Measurements from ENCODE around the gene PDP2.

The PDP2 gene

DNA sequence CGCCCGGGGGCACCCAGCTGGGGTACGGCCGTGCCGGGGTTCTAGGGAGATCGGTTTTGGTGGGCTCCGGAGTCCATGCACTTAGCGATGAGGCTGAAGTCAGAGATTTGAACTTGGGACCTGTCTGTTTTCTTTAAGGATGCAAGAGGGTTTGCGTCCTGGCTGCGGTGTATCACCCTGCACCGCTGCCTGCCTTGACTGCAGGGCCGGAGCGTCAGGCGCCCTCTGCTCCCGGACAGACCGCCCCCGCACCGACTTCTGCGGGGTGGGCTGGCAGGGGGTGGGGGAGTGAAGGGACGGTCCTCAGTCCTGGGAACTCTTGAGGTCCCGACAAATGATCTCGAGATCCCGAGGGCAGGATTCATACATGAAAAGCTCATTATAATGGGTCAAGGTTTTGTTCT is 701 bp downstream of the PDP2 start:
- Histone ChIP-seq H3K4me1 (ENCODE audit: control insufficient read depth, insufficient read depth, low read length) (peaks cover 5% of the 10 kb centered on the region), H3K9ac (ENCODE audit: low read length) (peak overlapping the region; percentile 60), H3K4me3 (ENCODE audit: low read length) (peak overlapping the region; percentile 93), H3K36me3 (ENCODE audit: control insufficient read depth, insufficient read depth, low read length) (peaks cover 16% of the 10 kb centered on the region), H3K27me3 (ENCODE audit: control insufficient read depth, insufficient read depth, low read length) (no peaks in the 10 kb centered on the region), H3K27ac (ENCODE audit: low read depth, low read length) (no peak overlapping the region)

DNA sequence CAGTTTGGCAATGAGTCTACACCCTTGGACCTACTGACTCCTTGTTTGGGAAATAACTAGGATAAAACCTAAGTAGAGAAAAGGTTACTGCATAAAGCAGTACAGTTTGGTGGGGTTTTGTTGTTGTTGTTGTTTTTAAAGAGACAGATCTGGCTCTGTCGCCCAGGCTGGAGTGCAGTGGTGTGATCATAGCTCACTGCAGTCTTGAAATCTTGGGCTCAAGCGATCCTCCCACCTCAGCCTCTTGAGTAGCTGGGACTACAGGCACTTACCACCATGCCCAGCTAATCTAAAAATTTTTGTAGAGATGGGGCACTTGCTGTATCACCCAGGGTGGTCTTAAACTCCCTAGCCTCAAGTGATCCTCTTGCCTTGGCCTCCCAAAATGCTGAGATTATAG is 1.2 kb downstream of the PDP2 start:
- no peak overlapping the region for H3K4me3 ChIP-seq (ENCODE audit: low read length)
- H3K9ac ChIP-seq (ENCODE audit: low read length) = no peak overlapping the region
- no peaks in the 10 kb centered on the region for H3K27me3 ChIP-seq (ENCODE audit: control insufficient read depth, insufficient read depth, low read length)
- peaks cover 5% of the 10 kb centered on the region for H3K4me1 ChIP-seq (ENCODE audit: control insufficient read depth, insufficient read depth, low read length)
- no peak overlapping the region for H3K27ac ChIP-seq (ENCODE audit: low read depth, low read length)
- peaks cover 16% of the 10 kb centered on the region for H3K36me3 ChIP-seq (ENCODE audit: control insufficient read depth, insufficient read depth, low read length)

DNA sequence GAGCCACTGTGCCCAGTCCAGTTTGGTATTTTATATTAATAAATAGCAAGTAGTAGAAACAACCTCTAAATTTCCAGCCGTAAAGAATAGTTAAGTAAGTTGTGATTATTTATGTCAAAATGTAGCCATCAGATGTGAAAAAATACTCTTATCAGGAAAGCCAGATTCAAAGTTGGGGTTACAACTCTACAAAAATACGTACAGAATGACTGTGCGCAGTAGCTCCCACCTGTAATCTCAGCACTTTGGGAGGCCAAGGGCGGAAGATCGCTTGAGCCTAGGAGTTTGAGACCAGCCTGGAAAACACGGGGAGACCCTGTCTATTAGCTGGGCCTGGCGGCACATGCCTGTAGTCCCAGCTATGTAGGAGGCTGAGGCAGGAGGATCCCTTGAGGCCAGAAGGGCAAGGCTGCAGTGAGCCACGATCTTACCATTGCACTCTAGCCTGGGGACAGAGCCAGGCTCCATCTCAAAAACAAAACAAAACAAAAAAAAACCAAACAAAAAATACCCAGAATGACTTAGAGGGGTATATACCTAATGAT is 1.7 kb downstream of the PDP2 start:
- Histone ChIP-seq H3K27ac (ENCODE audit: low read depth, low read length) (no peak overlapping the region), H3K4me3 (ENCODE audit: low read length) (no peak overlapping the region), H3K36me3 (ENCODE audit: control insufficient read depth, insufficient read depth, low read length) (peaks cover 16% of the 10 kb centered on the region), H3K27me3 (ENCODE audit: control insufficient read depth, insufficient read depth, low read length) (no peaks in the 10 kb centered on the region), H3K4me1 (ENCODE audit: control insufficient read depth, insufficient read depth, low read length) (peaks cover 5% of the 10 kb centered on the region), H3K9ac (ENCODE audit: low read length) (no peak overlapping the region)

DNA sequence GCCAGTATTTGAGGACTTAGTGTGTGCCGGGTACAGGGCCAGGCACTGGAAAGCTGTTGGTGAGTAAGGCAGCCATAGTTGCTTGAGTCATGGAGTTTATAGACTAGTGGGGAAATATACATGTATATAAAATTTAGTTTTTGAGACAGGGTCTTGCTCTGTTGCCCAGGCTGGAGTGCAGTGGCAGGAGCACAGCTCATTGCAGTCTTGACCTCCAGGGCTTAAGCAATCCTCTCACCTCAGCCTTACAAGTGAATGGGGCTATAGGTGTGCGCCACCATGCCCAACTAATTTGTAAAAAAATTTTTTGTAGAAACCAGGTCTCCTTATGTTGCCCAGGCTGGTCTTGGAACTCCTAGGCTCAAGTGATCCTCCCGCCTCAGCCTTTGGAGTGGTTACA is 2.4 kb downstream of the PDP2 start:
- Histone ChIP-seq H3K27me3 (ENCODE audit: control insufficient read depth, insufficient read depth, low read length) (no peaks in the 10 kb centered on the region), H3K27ac (ENCODE audit: low read depth, low read length) (no peak overlapping the region), H3K9ac (ENCODE audit: low read length) (no peak overlapping the region)

DNA sequence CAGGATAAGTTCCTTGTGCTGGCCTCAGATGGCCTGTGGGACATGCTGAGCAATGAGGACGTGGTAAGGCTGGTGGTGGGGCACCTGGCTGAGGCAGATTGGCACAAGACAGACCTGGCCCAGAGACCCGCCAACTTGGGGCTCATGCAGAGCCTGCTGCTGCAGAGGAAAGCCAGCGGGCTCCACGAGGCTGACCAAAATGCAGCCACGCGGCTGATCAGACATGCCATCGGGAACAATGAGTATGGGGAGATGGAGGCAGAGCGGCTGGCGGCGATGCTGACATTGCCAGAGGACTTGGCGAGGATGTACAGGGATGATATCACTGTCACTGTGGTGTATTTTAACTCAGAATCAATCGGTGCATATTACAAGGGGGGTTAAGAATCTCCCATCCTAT is 5.2 kb downstream of the PDP2 start:
- no peak overlapping the region for H3K27ac ChIP-seq (ENCODE audit: low read depth, low read length)
- no peaks in the 10 kb centered on the region for H3K4me1 ChIP-seq (ENCODE audit: control insufficient read depth, insufficient read depth, low read length)
- H3K27me3 ChIP-seq (ENCODE audit: control insufficient read depth, insufficient read depth, low read length) = no peaks in the 10 kb centered on the region
- no peak overlapping the region for H3K9ac ChIP-seq (ENCODE audit: low read length)
- H3K36me3 ChIP-seq (ENCODE audit: control insufficient read depth, insufficient read depth, low read length) = peaks cover 16% of the 10 kb centered on the region
- no peak overlapping the region for H3K4me3 ChIP-seq (ENCODE audit: low read length)

More for the DNA sequence above, 2.4 kb downstream of the PDP2 start:
- Histone ChIP-seq H3K4me1 (ENCODE audit: control insufficient read depth, insufficient read depth, low read length) (peaks cover 5% of the 10 kb centered on the region), H3K36me3 (ENCODE audit: control insufficient read depth, insufficient read depth, low read length) (peaks cover 16% of the 10 kb centered on the region), H3K4me3 (ENCODE audit: low read length) (no peak overlapping the region)

DNA sequence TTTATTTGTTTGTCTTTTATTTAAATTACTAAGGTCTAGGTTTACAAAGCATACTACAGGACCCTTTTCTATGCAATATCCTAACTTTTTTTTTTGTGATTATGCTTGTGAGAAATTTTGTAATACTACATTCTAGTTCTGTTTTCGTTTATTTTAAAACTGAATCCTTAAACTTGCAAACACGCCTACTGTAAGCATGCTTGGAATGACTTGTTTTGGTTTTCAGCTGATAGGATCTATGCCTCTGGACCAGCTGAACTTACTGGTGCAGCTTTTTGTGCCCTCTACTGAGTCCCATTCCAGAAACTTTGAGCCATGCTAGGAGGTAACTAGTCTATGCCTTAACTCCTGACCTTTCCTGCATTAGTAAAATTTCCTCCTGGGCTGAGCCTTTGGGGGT is 6.0 kb downstream of the PDP2 start:
- H3K4me3 ChIP-seq (ENCODE audit: low read length) = no peak overlapping the region
- H3K4me1 ChIP-seq (ENCODE audit: control insufficient read depth, insufficient read depth, low read length) = no peaks in the 10 kb centered on the region
- no peak overlapping the region for H3K9ac ChIP-seq (ENCODE audit: low read length)
- H3K27me3 ChIP-seq (ENCODE audit: control insufficient read depth, insufficient read depth, low read length) = no peaks in the 10 kb centered on the region
- peaks cover 16% of the 10 kb centered on the region for H3K36me3 ChIP-seq (ENCODE audit: control insufficient read depth, insufficient read depth, low read length)
- H3K27ac ChIP-seq (ENCODE audit: low read depth, low read length) = no peak overlapping the region

DNA sequence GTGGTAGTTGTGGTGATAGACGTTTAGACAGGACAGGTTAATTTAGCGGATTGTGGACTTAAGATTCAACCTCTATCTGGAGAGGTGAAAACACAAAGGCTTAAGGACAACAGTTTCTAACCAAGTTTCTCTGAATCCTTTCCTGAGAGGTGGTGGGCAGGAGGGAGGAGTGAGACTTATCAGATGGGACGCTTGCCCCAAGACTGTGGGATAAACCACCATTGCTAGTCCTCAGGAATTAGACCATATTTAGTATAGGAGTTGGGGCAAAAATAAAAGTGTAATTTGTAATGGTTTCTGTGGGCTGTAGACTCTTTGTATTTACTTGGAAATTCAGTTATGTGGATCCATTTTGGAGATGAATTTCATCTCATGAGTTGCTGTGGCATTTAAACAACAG is 6.6 kb downstream of the PDP2 start:
- Histone ChIP-seq H3K27ac (ENCODE audit: low read depth, low read length) (no peak overlapping the region), H3K4me3 (ENCODE audit: low read length) (no peak overlapping the region), H3K36me3 (ENCODE audit: control insufficient read depth, insufficient read depth, low read length) (peaks cover 16% of the 10 kb centered on the region), H3K9ac (ENCODE audit: low read length) (no peak overlapping the region), H3K27me3 (ENCODE audit: control insufficient read depth, insufficient read depth, low read length) (no peaks in the 10 kb centered on the region), H3K4me1 (ENCODE audit: control insufficient read depth, insufficient read depth, low read length) (no peaks in the 10 kb centered on the region)

DNA sequence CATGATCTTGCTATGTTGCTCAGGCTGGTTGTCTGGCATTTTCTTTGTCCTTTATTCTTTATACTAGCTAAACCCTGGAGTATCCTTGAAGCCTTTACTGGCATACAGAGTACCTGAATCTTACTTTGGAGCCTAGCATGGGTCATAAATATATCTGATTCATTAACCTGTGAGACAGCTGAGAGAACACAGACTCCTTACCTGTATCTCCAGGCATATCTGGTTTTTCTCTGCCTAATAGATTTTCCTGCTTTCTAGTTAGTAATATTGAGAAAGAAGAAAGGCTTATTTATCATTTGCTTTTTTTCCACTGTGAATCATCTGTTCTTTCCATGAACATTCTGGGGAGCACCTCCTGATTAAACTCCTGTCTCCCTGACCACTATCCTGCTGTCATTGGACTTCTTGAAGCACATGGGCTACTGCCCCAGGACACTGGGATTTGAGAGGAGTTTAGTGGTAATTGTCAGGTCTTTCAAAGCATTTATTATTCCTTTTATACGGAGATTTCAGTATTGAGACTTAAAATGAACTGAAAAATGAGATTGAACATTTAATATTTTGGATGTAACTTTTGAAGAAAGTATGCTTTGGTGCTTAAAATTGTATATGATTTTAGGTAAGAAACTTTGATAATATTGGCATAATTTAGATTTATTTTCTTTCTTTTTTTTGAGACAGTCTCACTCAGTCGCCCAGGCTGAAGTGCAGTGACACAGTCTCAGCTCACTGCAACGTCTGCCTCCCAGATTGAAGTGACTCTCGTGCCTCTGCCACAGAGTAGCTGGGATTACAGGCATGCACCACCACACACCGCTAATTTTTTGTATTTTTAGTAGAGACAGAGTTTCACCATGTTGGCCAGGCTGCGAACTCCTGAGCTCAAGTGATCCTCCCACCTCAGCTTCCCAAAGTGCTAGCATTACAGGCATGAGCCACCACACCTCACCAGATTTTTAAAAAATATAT is 8.6 kb downstream of the PDP2 start:
- Histone ChIP-seq H3K27me3 (ENCODE audit: control insufficient read depth, insufficient read depth, low read length) (no peaks in the 10 kb centered on the region), H3K27ac (ENCODE audit: low read depth, low read length) (no peak overlapping the region), H3K4me3 (ENCODE audit: low read length) (no peak overlapping the region), H3K36me3 (ENCODE audit: control insufficient read depth, insufficient read depth, low read length) (peaks cover 14% of the 10 kb centered on the region), H3K9ac (ENCODE audit: low read length) (no peak overlapping the region), H3K4me1 (ENCODE audit: control insufficient read depth, insufficient read depth, low read length) (no peaks in the 10 kb centered on the region)

DNA sequence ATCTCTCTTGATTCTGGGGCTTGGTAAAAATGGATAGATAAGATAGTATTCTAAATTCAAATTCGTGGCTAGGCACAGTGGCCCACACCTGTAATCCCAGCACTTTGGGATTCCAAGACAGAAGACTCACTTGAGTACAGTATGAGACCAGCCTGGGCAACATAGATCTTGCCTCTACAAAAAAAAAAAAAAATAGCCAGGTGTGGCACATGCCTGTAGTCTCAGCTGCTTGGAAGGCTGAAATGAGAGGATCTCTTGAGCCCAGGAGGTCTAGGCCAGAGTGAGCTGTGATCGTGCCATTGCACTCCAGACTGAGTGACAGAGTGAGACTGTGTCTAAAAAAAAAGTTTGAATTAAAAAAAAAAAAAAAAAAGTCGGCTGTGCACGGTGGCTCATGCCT is 9.3 kb downstream of the PDP2 start:
- Histone ChIP-seq H3K27ac (ENCODE audit: low read depth, low read length) (no peak overlapping the region), H3K4me3 (ENCODE audit: low read length) (no peak overlapping the region), H3K27me3 (ENCODE audit: control insufficient read depth, insufficient read depth, low read length) (no peaks in the 10 kb centered on the region), H3K4me1 (ENCODE audit: control insufficient read depth, insufficient read depth, low read length) (no peaks in the 10 kb centered on the region), H3K36me3 (ENCODE audit: control insufficient read depth, insufficient read depth, low read length) (peaks cover 12% of the 10 kb centered on the region), H3K9ac (ENCODE audit: low read length) (no peak overlapping the region)

DNA sequence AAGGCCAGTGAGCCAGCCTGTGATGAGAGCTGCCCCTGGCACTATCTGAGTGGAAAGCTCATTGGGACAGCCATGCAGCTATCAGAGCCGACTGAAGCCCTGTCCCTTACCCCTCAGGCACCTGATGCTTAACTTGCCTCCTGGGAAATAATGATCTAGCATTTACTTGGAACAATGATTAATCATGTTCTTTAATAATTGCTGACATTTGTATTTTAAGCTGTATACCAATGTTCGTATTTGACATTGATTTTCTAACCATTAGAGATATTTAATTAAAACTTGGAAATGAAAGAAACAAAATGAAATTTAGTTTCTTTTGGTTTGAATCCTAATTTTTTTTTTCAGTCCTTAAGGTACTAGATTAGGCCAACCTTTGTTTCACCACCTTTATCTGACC is 10.5 kb downstream of the PDP2 start:
- Histone ChIP-seq H3K27ac (ENCODE audit: low read depth, low read length) (no peak overlapping the region), H3K4me3 (ENCODE audit: low read length) (no peak overlapping the region), H3K27me3 (ENCODE audit: control insufficient read depth, insufficient read depth, low read length) (no peaks in the 10 kb centered on the region), H3K4me1 (ENCODE audit: control insufficient read depth, insufficient read depth, low read length) (no peaks in the 10 kb centered on the region), H3K36me3 (ENCODE audit: control insufficient read depth, insufficient read depth, low read length) (no peaks in the 10 kb centered on the region), H3K9ac (ENCODE audit: low read length) (no peak overlapping the region)

DNA sequence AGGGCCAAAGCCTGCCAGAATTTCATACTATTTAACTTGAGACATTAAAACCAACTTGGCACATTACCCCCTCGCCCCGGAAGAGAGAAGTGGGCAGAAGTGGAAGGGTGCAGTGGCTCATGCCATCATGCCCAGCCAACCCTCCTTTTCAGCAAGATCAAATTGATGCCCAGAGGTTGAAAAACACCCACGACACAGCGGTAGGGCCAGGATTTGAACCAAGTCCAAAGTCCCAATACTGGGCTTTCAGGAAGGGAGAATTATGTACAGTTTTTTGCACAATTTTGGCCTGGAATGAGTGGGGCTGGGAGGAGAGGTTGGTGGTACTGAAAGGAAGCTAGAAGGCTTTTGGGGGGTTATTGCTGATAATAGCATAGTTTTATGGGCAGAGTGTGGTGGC is 11.0 kb downstream of the PDP2 start:
- H3K4me3 ChIP-seq (ENCODE audit: low read length) = no peak overlapping the region
- no peaks in the 10 kb centered on the region for H3K36me3 ChIP-seq (ENCODE audit: control insufficient read depth, insufficient read depth, low read length)
- no peak overlapping the region for H3K9ac ChIP-seq (ENCODE audit: low read length)
- no peaks in the 10 kb centered on the region for H3K4me1 ChIP-seq (ENCODE audit: control insufficient read depth, insufficient read depth, low read length)
- no peaks in the 10 kb centered on the region for H3K27me3 ChIP-seq (ENCODE audit: control insufficient read depth, insufficient read depth, low read length)
- H3K27ac ChIP-seq (ENCODE audit: low read depth, low read length) = no peak overlapping the region

DNA sequence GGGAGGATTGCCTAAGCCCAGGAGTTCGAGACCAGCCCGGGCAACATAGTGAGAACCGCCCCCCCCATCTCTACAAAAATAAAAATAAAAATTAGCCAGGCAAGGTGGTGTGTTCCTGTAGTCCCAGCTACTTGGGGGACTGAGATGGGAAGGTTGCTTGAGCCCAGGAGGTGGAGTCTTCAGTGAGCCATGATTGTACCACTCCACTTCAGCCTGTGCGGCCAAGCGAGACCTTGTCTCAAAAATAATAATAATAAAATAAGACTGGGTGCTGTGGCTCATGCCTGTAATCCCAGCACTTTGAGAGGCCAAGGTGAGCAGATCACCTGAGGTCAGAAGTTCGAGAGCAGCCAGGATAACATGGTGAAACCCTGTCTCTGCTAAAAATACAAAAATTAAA is 11.5 kb downstream of the PDP2 start:
- no peaks in the 10 kb centered on the region for H3K27me3 ChIP-seq (ENCODE audit: control insufficient read depth, insufficient read depth, low read length)
- no peaks in the 10 kb centered on the region for H3K36me3 ChIP-seq (ENCODE audit: control insufficient read depth, insufficient read depth, low read length)
- no peak overlapping the region for H3K4me3 ChIP-seq (ENCODE audit: low read length)
- no peaks in the 10 kb centered on the region for H3K4me1 ChIP-seq (ENCODE audit: control insufficient read depth, insufficient read depth, low read length)
- H3K9ac ChIP-seq (ENCODE audit: low read length) = no peak overlapping the region
- no peak overlapping the region for H3K27ac ChIP-seq (ENCODE audit: low read depth, low read length)

DNA sequence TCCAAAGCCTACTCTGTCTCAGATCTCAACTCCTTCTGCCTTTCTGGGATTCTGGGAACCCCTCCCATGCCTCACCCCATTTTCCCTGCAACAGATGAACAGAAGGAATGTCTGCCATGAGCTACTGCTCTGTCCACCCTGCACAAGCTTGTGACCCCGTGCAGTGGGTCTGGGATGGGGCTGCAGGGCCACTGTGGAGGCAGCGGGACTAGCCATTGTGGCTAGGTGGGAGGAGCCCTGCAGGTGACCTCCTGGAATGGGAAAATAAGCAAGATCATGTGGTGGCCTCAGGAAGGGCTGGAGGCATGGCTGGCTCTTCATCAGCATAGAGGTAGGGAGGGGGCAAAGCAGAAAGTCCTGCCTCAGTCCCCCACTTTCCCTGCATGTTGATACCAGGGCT is 13.7 kb downstream of the PDP2 start:
- Histone ChIP-seq H3K9ac (ENCODE audit: low read length) (no peak overlapping the region), H3K27me3 (ENCODE audit: control insufficient read depth, insufficient read depth, low read length) (no peaks in the 10 kb centered on the region), H3K27ac (ENCODE audit: low read depth, low read length) (no peak overlapping the region), H3K4me1 (ENCODE audit: control insufficient read depth, insufficient read depth, low read length) (no peaks in the 10 kb centered on the region), H3K36me3 (ENCODE audit: control insufficient read depth, insufficient read depth, low read length) (no peaks in the 10 kb centered on the region), H3K4me3 (ENCODE audit: low read length) (no peak overlapping the region)
